ENCODE measurements around the gene LMX1A.

The LMX1A gene

GRCh38 chr1:165152727-165153126, 203.8 kb downstream of the LMX1A start:
- Histone ChIP-seq H2AK5ac (ENCODE audit: low read depth, low read length) (no peak overlapping the region), H3K4me3 (ENCODE audit: low read length in 2 of 2) (no peak overlapping the region), H3K23ac (ENCODE audit: low read depth, low read length, poor library complexity) (no peak overlapping the region), H3K9me3 (replicated peaks in 1 of 2; ENCODE audit: control insufficient read depth in 2 of 2, insufficient read depth in 1 of 2, low read depth in 1 of 2, low read length in 2 of 2) (peaks cover 0 to 3% of the 10 kb centered on the region in 2 donors), H3K9ac (ENCODE audit: low read depth, low read length, poor library complexity) (no peak overlapping the region), H3K18ac (ENCODE audit: low read length) (no peak overlapping the region), H3K4ac (ENCODE audit: low read length) (no peak overlapping the region), H4K8ac (ENCODE audit: low read depth, low read length) (no peak overlapping the region), H3K27ac (replicated peaks; ENCODE audit: low read length) (no peak overlapping the region), H3K27me3 (ENCODE audit: control insufficient read depth in 3 of 3, insufficient read depth in 3 of 3, low read depth in 1 of 3, low read length in 3 of 3) (peaks cover 0 to 2% (median 0%) of the 10 kb centered on the region in 3 experiments), H2BK120ac (ENCODE audit: low read depth, low read length) (no peak overlapping the region), H2BK5ac (ENCODE audit: low read length) (no peak overlapping the region), H3K14ac (ENCODE audit: low read length) (no peak overlapping the region), H2BK15ac (ENCODE audit: low read length) (no peak overlapping the region), H2BK12ac (ENCODE audit: low read length) (no peak overlapping the region), H4K91ac (ENCODE audit: low read depth, low read length, poor library complexity) (no peak overlapping the region), H3K4me2 (ENCODE audit: insufficient read depth, low read length, poor library complexity, severe bottlenecking) (no peak overlapping the region), H2AFZ (ENCODE audit: low read length) (no peak overlapping the region), H3K79me1 (ENCODE audit: low read depth, low read length) (no peaks in the 10 kb centered on the region), H3K36me3 (replicated peaks in 1 of 2; ENCODE audit: control insufficient read depth in 2 of 2, insufficient read depth in 2 of 2, low read length in 2 of 2) (no peaks in the 10 kb centered on the region), H3K4me1 (ENCODE audit: control insufficient read depth in 2 of 2, insufficient read depth in 1 of 2, low read depth in 1 of 2, low read length in 2 of 2) (no peaks in the 10 kb centered on the region)
- no peak for DNase-seq (ENCODE audit: low spot score)
- no CpG with 5 or more reads among the region's 3 CpGs for WGBS, 2 donors (ENCODE audit: extremely low coverage in 2 of 2, insufficient read length in 2 of 2, insufficient replicate concordance in 1 of 2)

GRCh38 chr1:165152109-165152508, 204.4 kb downstream of the LMX1A start:
- H2BK120ac ChIP-seq (ENCODE audit: low read depth, low read length): no peak overlapping the region
- peaks cover 0 to 2% (median 0%) of the 10 kb centered on the region in 3 experiments for H3K27me3 ChIP-seq (ENCODE audit: control insufficient read depth in 3 of 3, insufficient read depth in 3 of 3, low read depth in 1 of 3, low read length in 3 of 3)
- WGBS, 2 donors (ENCODE audit: extremely low coverage in 2 of 2, insufficient read length in 2 of 2, insufficient replicate concordance in 1 of 2): no CpG with 5 or more reads among the region's 5 CpGs

More at GRCh38 chr1:165152109-165152508, 204.4 kb downstream of the LMX1A start:
- Histone ChIP-seq H2BK15ac (ENCODE audit: low read length) (no peak overlapping the region), H3K14ac (ENCODE audit: low read length) (no peak overlapping the region), H3K4me2 (ENCODE audit: insufficient read depth, low read length, poor library complexity, severe bottlenecking) (no peak overlapping the region), H3K23ac (ENCODE audit: low read depth, low read length, poor library complexity) (no peak overlapping the region), H2BK12ac (ENCODE audit: low read length) (no peak overlapping the region), H3K9ac (ENCODE audit: low read depth, low read length, poor library complexity) (no peak overlapping the region), H3K9me3 (replicated peaks in 1 of 2; ENCODE audit: control insufficient read depth in 2 of 2, insufficient read depth in 1 of 2, low read depth in 1 of 2, low read length in 2 of 2) (peaks cover 0 to 3% of the 10 kb centered on the region in 2 donors), H3K4me3 (ENCODE audit: low read length in 2 of 2) (no peak overlapping the region), H2BK5ac (ENCODE audit: low read length) (no peak overlapping the region), H3K18ac (ENCODE audit: low read length) (no peak overlapping the region), H3K4ac (ENCODE audit: low read length) (no peak overlapping the region), H3K79me1 (ENCODE audit: low read depth, low read length) (no peaks in the 10 kb centered on the region), H2AK5ac (ENCODE audit: low read depth, low read length) (no peak overlapping the region), H3K27ac (replicated peaks; ENCODE audit: low read length) (no peak overlapping the region), H3K4me1 (ENCODE audit: control insufficient read depth in 2 of 2, insufficient read depth in 1 of 2, low read depth in 1 of 2, low read length in 2 of 2) (no peaks in the 10 kb centered on the region), H3K36me3 (replicated peaks in 1 of 2; ENCODE audit: control insufficient read depth in 2 of 2, insufficient read depth in 2 of 2, low read length in 2 of 2) (no peaks in the 10 kb centered on the region), H4K8ac (ENCODE audit: low read depth, low read length) (no peak overlapping the region), H4K91ac (ENCODE audit: low read depth, low read length, poor library complexity) (no peak overlapping the region), H2AFZ (ENCODE audit: low read length) (no peak overlapping the region)
- no peak for DNase-seq (ENCODE audit: low spot score)

All from neuronal stem cell (in vitro differentiated cells).